GM23338 (cell line): ENCODE results near the gene B4GALT2. TPM values are rescaled to one million over a fixed set of nuclear protein-coding genes. Genes with fewer than 3 reads are reported as not detected.

Experiments used
- ATAC-seq: fragments of 200-7000 bp; cut with Tn5 transposase; 3 replicates; pipeline ENCODE4 v1.9.1; 2020
- DNase-seq: peaks from one replicate; pipeline ENCODE4 v3.0.0-alpha.2; 2015; ENCODE audit warnings: low spot score
- H2AFZ ChIP-seq: fragments of 200-600 bp; sonication (generic); 2 replicates; pipeline ENCODE4 v1.8.0; 2016; ENCODE audit warnings: antibody characterized with exemption, mild to moderate bottlenecking, moderate library complexity
- H3F3A ChIP-seq: fragments of 200-600 bp; sonication (generic); replicated peaks from 2 replicates; pipeline ENCODE4 v1.8.0; 2017; ENCODE audit warnings: antibody characterized with exemption, mixed run types, low read depth
- H3K27ac ChIP-seq: fragments of 200-600 bp; sonication (generic); 2 replicates; pipeline ENCODE4 v1.6.1; 2016; ENCODE audit warnings: low read depth
- H3K27me3 ChIP-seq: fragments of 200-600 bp; sonication (generic); 2 replicates; pipeline ENCODE4 v1.8.0; 2016; ENCODE audit warnings: mild to moderate bottlenecking, mixed run types, moderate library complexity; ENCODE audit not compliant: insufficient read depth
- H3K36me3 ChIP-seq: fragments of 200-600 bp; sonication (generic); 2 replicates; pipeline ENCODE4 v1.8.0; 2016; ENCODE audit warnings: mild to moderate bottlenecking; ENCODE audit not compliant: insufficient read depth
- H3K4me1 ChIP-seq: fragments of 200-600 bp; sonication (generic); 2 replicates; pipeline ENCODE4 v1.8.0; 2016; ENCODE audit warnings: mild to moderate bottlenecking, moderate library complexity; ENCODE audit not compliant: insufficient read depth
- H3K4me2 ChIP-seq: fragments of 200-600 bp; sonication (generic); 2 replicates; pipeline ENCODE4 v1.7.1; 2017; ENCODE audit warnings: mixed run types
- H3K4me3 ChIP-seq: fragments of 200-600 bp; sonication (generic); 2 replicates; pipeline ENCODE4 v1.6.1; 2016; ENCODE audit warnings: mixed run types
- H3K79me2 ChIP-seq: fragments of 200-600 bp; sonication (generic); replicated peaks from 2 replicates; pipeline ENCODE4 v1.8.0; 2017; ENCODE audit warnings: mild to moderate bottlenecking; ENCODE audit not compliant: insufficient read depth
- H3K9me2 ChIP-seq: fragments of 200-600 bp; sonication (generic); 2 replicates; pipeline ENCODE4 v1.8.0; 2017; ENCODE audit not compliant: insufficient read depth
- H4K20me1 ChIP-seq: fragments of 200-600 bp; sonication (generic); replicated peaks from 2 replicates; pipeline ENCODE4 v1.8.0; 2017; ENCODE audit warnings: mild to moderate bottlenecking; ENCODE audit not compliant: insufficient read depth
- H3K27ac Mint-ChIP-seq: 2 replicates; pipeline ENCODE4 v1.8.0; 2020; ENCODE audit warnings: inconsistent platforms, mild to moderate bottlenecking, moderate library complexity, mixed read lengths
- H3K27me3 Mint-ChIP-seq: 3 replicates; pipeline ENCODE4 v1.8.0; 2022; ENCODE audit warnings: low read depth, mild to moderate bottlenecking, moderate library complexity, mixed read lengths, inconsistent platforms; ENCODE audit not compliant: insufficient read depth, poor library complexity
- H3K36me3 Mint-ChIP-seq: 3 replicates; pipeline ENCODE4 v1.8.0; 2021; ENCODE audit warnings: low read depth, mild to moderate bottlenecking, inconsistent platforms, moderate library complexity, mixed read lengths
- H3K4me1 Mint-ChIP-seq: 3 replicates; pipeline ENCODE4 v1.8.0; 2020; ENCODE audit warnings: mild to moderate bottlenecking, inconsistent platforms, mixed read lengths
- H3K4me3 Mint-ChIP-seq: 3 replicates; pipeline ENCODE4 v1.8.0; 2021; ENCODE audit warnings: moderate library complexity, mild to moderate bottlenecking, inconsistent platforms, mixed read lengths
- H3K9me3 Mint-ChIP-seq: 3 replicates; pipeline ENCODE4 v1.8.0; 2020; ENCODE audit warnings: moderate library complexity, mild to moderate bottlenecking, inconsistent platforms, mixed read lengths
- CREB1 ChIP-seq: fragments of 250-450 bp; sonication (Bioruptor Pico); IDR thresholded peaks from 2 replicates; pipeline ENCODE4 v1.5.0; 2020; ENCODE audit warnings: low read depth, mild to moderate bottlenecking, moderate library complexity
- CTCF ChIP-seq, 2 experiments: fragments of 200-600 bp in 1 of 2; sonication (generic) in 1 of 2; conservative IDR thresholded peaks; 2 replicates each; pipeline versions ENCODE4 v1.5.1 to v1.6.1; 2016 to 2017; ENCODE audit warnings: antibody characterized with exemption in 2 of 2, low read depth in 2 of 2, mild to moderate bottlenecking in 2 of 2, moderate library complexity in 1 of 2
- EZH2 ChIP-seq: fragments of 200-600 bp; sonication (generic); IDR thresholded peaks from one replicate; pipeline ENCODE4 v1.8.0; 2017; ENCODE audit warnings: antibody characterized with exemption, mild to moderate bottlenecking, low read depth; ENCODE audit not compliant: unreplicated experiment
- NANOG ChIP-seq: IDR thresholded peaks from 2 replicates; pipeline ENCODE4 v1.6.1; 2016; ENCODE audit warnings: antibody characterized with exemption, borderline replicate concordance
- REST ChIP-seq: IDR thresholded peaks from one replicate; pipeline ENCODE4 v1.6.1; 2018; ENCODE audit warnings: antibody characterized with exemption; ENCODE audit not compliant: unreplicated experiment
- STAT1 ChIP-seq: IDR thresholded peaks from one replicate; pipeline ENCODE4 v1.6.1; 2016; ENCODE audit warnings: antibody characterized with exemption; ENCODE audit not compliant: unreplicated experiment
- ZNF114 ChIP-seq: fragments of 250-450 bp; sonication (Bioruptor Pico); IDR thresholded peaks from 2 replicates; pipeline ENCODE4 v1.5.0; 2020; ENCODE audit warnings: mild to moderate bottlenecking, moderate library complexity
- ZNF462 ChIP-seq: fragments of 250-450 bp; sonication (Bioruptor Pico); IDR thresholded peaks from 2 replicates; pipeline ENCODE4 v1.5.0; 2020; ENCODE audit warnings: mild to moderate bottlenecking, moderate library complexity
- polyA plus RNA-seq: library from polyadenylated mRNA; unstranded; fragments of >200 nt; fragmentation: Nextera tagmentation; extraction: Ambion mirVana; gene quantifications from 2 replicates; pipeline ENCODE4 v1.2.1, GENCODE V29; 2016
- total RNA-seq: library from RNA; depleted of rRNA; stranded (reverse); fragments of >200 nt; shearing (Covaris generic); gene quantifications from 2 replicates; pipeline ENCODE4 v1.2.3, GENCODE V29; 2014

B4GALT2 gene
- total and polyA plus RNA-seq, 2 experiments from 2014 or later = 22.4 to 63.1 TPM

GRCh38 chr1:44002606-44003157, 23.7 kb downstream of the B4GALT2 start:
- DNase-seq (peak; percentile 62), ATAC-seq (peak; percentile 44)
- no peaks in the 10 kb centered on the region; the same call in 1 of the 2 replicates for H4K20me1 ChIP-seq
- H3K79me2 ChIP-seq = no peaks in the 10 kb centered on the region
- H3K4me1 Mint-ChIP-seq = peaks cover 9% of the 10 kb centered on the region; the same call in 2 of the 3 replicates
- peaks cover 10% of the 10 kb centered on the region; the same call in 1 of the 2 replicates for H3K36me3 ChIP-seq
- H3K4me3 Mint-ChIP-seq = no peak overlapping the region
- no peak overlapping the region for H3K4me2 ChIP-seq
- TF ChIP-seq REST = no peak
- TF ChIP-seq NANOG = no peak
- TF ChIP-seq CTCF (conservative IDR thresholded peaks at IDR 0.05; ENCODE audit: low read depth in 2 of 2) = peak; percentile 54 to 63
- no peak for TF ChIP-seq STAT1
- TF ChIP-seq CREB1 (CRISPR knock-in tag) = no peak
- TF ChIP-seq ZNF462 (CRISPR knock-in tag) = no peak
- no peak for TF ChIP-seq EZH2
- TF ChIP-seq ZNF114 (CRISPR knock-in tag) = no peak
- peaks cover 12% of the 10 kb centered on the region; the same call in 1 of the 2 replicates for H3F3A ChIP-seq
- no peaks in the 10 kb centered on the region for H3K27me3 ChIP-seq
- no peak overlapping the region for H2AFZ ChIP-seq
- no peaks in the 10 kb centered on the region for H3K9me3 Mint-ChIP-seq
- H3K27ac Mint-ChIP-seq = no peak overlapping the region
- peaks cover 14% of the 10 kb centered on the region for H3K27me3 Mint-ChIP-seq
- peaks cover 79% of the 10 kb centered on the region for H3K36me3 Mint-ChIP-seq
- no peaks in the 10 kb centered on the region for H3K4me1 ChIP-seq
- no peaks in the 10 kb centered on the region for H3K9me2 ChIP-seq
- no peak overlapping the region for H3K4me3 ChIP-seq
- H3K27ac ChIP-seq = no peak overlapping the region
